ENCODE data around the gene DTNBP1. TPM values are rescaled to one million over a fixed set of nuclear protein-coding genes. Genes with fewer than 3 reads are reported as not detected.

DTNBP1 gene
- total RNA-seq, 4 donors from 2014 or later = 12.8 to 58.6 (median 26.2) TPM

- Histone ChIP-seq H3K4me3 (no peak overlapping the region), H3K27ac (peak overlapping the region in 1 of 4 donors; percentile 40), H3K36me3 (peaks cover 0 to 9% (median 0%) of the 10 kb centered on the region in 3 donors)
Observed at GRCh38 chr6:15622045-15622740, 40.6 kb downstream of the DTNBP1 start.

GRCh38 chr6:15621203-15622044 lies 41.4 kb downstream of the DTNBP1 start:
- Histone ChIP-seq H3K4me3 (no peak overlapping the region), H3K27me3 (no peaks in the 10 kb centered on the region), H3K36me3 (peaks cover 0 to 1% (median 0%) of the 10 kb centered on the region in 3 donors), H3K9me3 (no peaks in the 10 kb centered on the region), H3K27ac (peak overlapping the region in 2 of 4 donors; percentile 40 to 47), H3K4me1 (peaks cover 0 to 10% (median 0%) of the 10 kb centered on the region in 4 donors)
- TF ChIP-seq POLR2A (IDR thresholded peaks at IDR 0.05) = no peak
- TF ChIP-seq CTCF (IDR thresholded peaks at IDR 0.05) = no peak
- peak in 1 of 3 donors; percentile 54 for DNase-seq

More at GRCh38 chr6:15622045-15622740, 40.6 kb downstream of the DTNBP1 start:
- Histone ChIP-seq H3K4me1 (peaks cover 0 to 8% (median 0%) of the 10 kb centered on the region in 4 donors), H3K9me3 (no peaks in the 10 kb centered on the region), H3K27me3 (no peaks in the 10 kb centered on the region)
- TF ChIP-seq POLR2A (IDR thresholded peaks at IDR 0.05) = no peak
- no peak for TF ChIP-seq CTCF (IDR thresholded peaks at IDR 0.05)
- DNase-seq = no peak

- Histone ChIP-seq H3K9me3 (no peaks in the 10 kb centered on the region), H3K4me1 (peaks cover 0 to 16% (median 0%) of the 10 kb centered on the region in 4 donors), H3K4me3 (no peak overlapping the region), H3K27ac (no peak overlapping the region), H3K36me3 (no peaks in the 10 kb centered on the region), H3K27me3 (no peaks in the 10 kb centered on the region)
- DNase-seq = no peak
- TF ChIP-seq POLR2A (IDR thresholded peaks at IDR 0.05) = no peak
- no peak for TF ChIP-seq CTCF (IDR thresholded peaks at IDR 0.05)
Observed at GRCh38 chr6:15620611-15621010, 42.2 kb downstream of the DTNBP1 start.

- H3K4me3 ChIP-seq = no peak overlapping the region
- H3K27ac ChIP-seq = no peak overlapping the region
- no peaks in the 10 kb centered on the region for H3K9me3 ChIP-seq
- H3K27me3 ChIP-seq = no peaks in the 10 kb centered on the region
- DNase-seq = no peak
- TF ChIP-seq CTCF (IDR thresholded peaks at IDR 0.05) (no peak), POLR2A (IDR thresholded peaks at IDR 0.05) (no peak)
- H3K36me3 ChIP-seq = peaks cover 0 to 7% (median 0%) of the 10 kb centered on the region in 3 donors
- H3K4me1 ChIP-seq = peaks cover 0 to 16% (median 0%) of the 10 kb centered on the region in 4 donors
Observed at GRCh38 chr6:15619330-15619729, 43.5 kb downstream of the DTNBP1 start.

DNA sequence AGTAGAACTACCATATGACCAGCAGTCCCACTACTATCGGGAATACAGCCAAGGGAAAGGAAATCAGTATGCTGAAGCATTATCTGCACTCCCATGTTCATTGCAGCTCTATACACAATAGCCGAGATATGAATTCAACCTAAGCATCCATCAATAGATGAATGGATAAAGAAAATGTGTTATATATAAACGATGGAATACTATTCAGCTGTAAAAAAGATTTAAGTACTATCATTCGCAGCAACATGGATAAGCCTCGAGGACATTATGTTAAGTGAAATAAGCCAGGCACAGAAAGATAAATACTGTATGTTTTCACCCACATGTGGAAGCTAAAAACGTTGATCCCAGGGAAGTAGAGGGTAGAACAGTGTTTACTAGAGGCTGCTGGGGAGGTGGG lies 44.1 kb downstream of the DTNBP1 start:
- peaks cover 0 to 16% (median 0%) of the 10 kb centered on the region in 4 donors for H3K4me1 ChIP-seq
- peaks cover 0 to 10% (median 0%) of the 10 kb centered on the region in 3 donors for H3K36me3 ChIP-seq
- no peak overlapping the region for H3K4me3 ChIP-seq
- TF ChIP-seq CTCF (IDR thresholded peaks at IDR 0.05) = no peak
- no peak for TF ChIP-seq POLR2A (IDR thresholded peaks at IDR 0.05)
- no peaks in the 10 kb centered on the region for H3K9me3 ChIP-seq
- H3K27me3 ChIP-seq = no peaks in the 10 kb centered on the region
- DNase-seq = no peak
- H3K27ac ChIP-seq = no peak overlapping the region

All from Peyer's patch (tissue), 4 donors.